Eye (tissue), 1 donor: ENCODE measurements around the gene SUN1.
A peak's percentile ranks its signal among the peaks of the same experiment; 100 is the strongest.

Experiments used
- DNase-seq: peaks from one replicate; pipeline ENCODE4 v3.0.0-alpha.2; 2015

Gene SUN1

GRCh38 chr7:815284-816216 lies 16.7 kb upstream of the SUN1 start:
- DNase-seq: peak; percentile 79

- peak; percentile 99 for DNase-seq
Measured at GRCh38 chr7:816300-816750, 16.0 kb upstream of the SUN1 start.

- DNase-seq: peak; percentile 65
Measured at GRCh38 chr7:816751-817671, 15.3 kb upstream of the SUN1 start.

- DNase-seq: peak; percentile 32
Measured at GRCh38 chr7:818031-818699, 14.1 kb upstream of the SUN1 start.

- no peak for DNase-seq
Measured at GRCh38 chr7:820341-820740, 11.9 kb upstream of the SUN1 start.

- DNase-seq: no peak
Measured at GRCh38 chr7:821688-822087, 10.6 kb upstream of the SUN1 start.

GRCh38 chr7:822692-823276 lies 9.5 kb upstream of the SUN1 start:
- no peak for DNase-seq

- peak; percentile 60 for DNase-seq
Measured at GRCh38 chr7:823649-824048, 8.6 kb upstream of the SUN1 start.

GRCh38 chr7:824081-824480 lies 8.2 kb upstream of the SUN1 start:
- DNase-seq: peak; percentile 63

GRCh38 chr7:824664-825063 lies 7.6 kb upstream of the SUN1 start:
- no peak for DNase-seq

- DNase-seq: no peak
Measured at GRCh38 chr7:825386-825785, 6.9 kb upstream of the SUN1 start.

- DNase-seq: peak; percentile 73
Measured at GRCh38 chr7:826230-826917, 5.9 kb upstream of the SUN1 start.

GRCh38 chr7:828793-829561 lies 3.3 kb upstream of the SUN1 start:
- DNase-seq: no peak

GRCh38 chr7:830069-830468 lies 2.2 kb upstream of the SUN1 start:
- DNase-seq: no peak

- peak; percentile 43 for DNase-seq
Measured at GRCh38 chr7:831596-832166, 595 bp upstream of the SUN1 start.

GRCh38 chr7:832968-833424 lies 720 bp downstream of the SUN1 start:
- no peak for DNase-seq

- DNase-seq: no peak
Measured at GRCh38 chr7:833601-834258, 1.5 kb downstream of the SUN1 start.

- no peak for DNase-seq
Measured at GRCh38 chr7:834277-834676, 2.0 kb downstream of the SUN1 start.

- DNase-seq: no peak
Measured at GRCh38 chr7:835021-835420, 2.7 kb downstream of the SUN1 start.
